ENCODE measurements around the gene SPAG5. TPM values are rescaled to one million over a fixed set of nuclear protein-coding genes. Genes with fewer than 3 reads are reported as not detected.

SPAG5 gene
- total RNA-seq, 1 donor, result 4.3 TPM

GRCh38 chr17:28575126-28575795 lies 23.6 kb downstream of the SPAG5 start:
- H3K27ac ChIP-seq (ENCODE audit: low read depth, low read length), result no peak overlapping the region
- peaks cover 11% of the 10 kb centered on the region for H3K79me2 ChIP-seq (ENCODE audit: insufficient read depth, low read length)
- peaks cover 30% of the 10 kb centered on the region for H3K36me3 ChIP-seq (ENCODE audit: insufficient read depth, low read length)
- H3K4me2 ChIP-seq (ENCODE audit: insufficient read depth, low read length), result no peak overlapping the region
- H4K20me1 ChIP-seq (ENCODE audit: insufficient read depth, low read length), result peaks cover 5% of the 10 kb centered on the region
- no peak overlapping the region for H3K4me3 ChIP-seq (ENCODE audit: insufficient read depth, low read length)
- no peak for TF ChIP-seq CTCF (IDR thresholded peaks at IDR 0.05; ENCODE audit: extremely low read depth, low read depth, low read length)
- no peak overlapping the region for H2AFZ ChIP-seq (ENCODE audit: low read length)
- no peak for DNase-seq (ENCODE audit: insufficient read length, low spot score, missing footprints)
- H3K9me3 ChIP-seq (ENCODE audit: low read depth, low read length), result no peaks in the 10 kb centered on the region
- no peaks in the 10 kb centered on the region for H3K27me3 ChIP-seq (ENCODE audit: insufficient read depth, low read length)
- peaks cover 26% of the 10 kb centered on the region for H3K4me1 ChIP-seq (ENCODE audit: insufficient read depth, low read length)

- Histone ChIP-seq H2AFZ (ENCODE audit: low read length) (no peak overlapping the region), H3K27ac (ENCODE audit: low read depth, low read length) (no peak overlapping the region), H3K36me3 (ENCODE audit: insufficient read depth, low read length) (peaks cover 26% of the 10 kb centered on the region), H3K9me3 (ENCODE audit: low read depth, low read length) (no peaks in the 10 kb centered on the region), H4K20me1 (ENCODE audit: insufficient read depth, low read length) (peaks cover 5% of the 10 kb centered on the region), H3K79me2 (ENCODE audit: insufficient read depth, low read length) (peaks cover 18% of the 10 kb centered on the region), H3K4me3 (ENCODE audit: insufficient read depth, low read length) (no peak overlapping the region), H3K4me2 (ENCODE audit: insufficient read depth, low read length) (no peak overlapping the region), H3K27me3 (ENCODE audit: insufficient read depth, low read length) (no peaks in the 10 kb centered on the region), H3K4me1 (ENCODE audit: insufficient read depth, low read length) (peaks cover 31% of the 10 kb centered on the region)
- no peak for DNase-seq (ENCODE audit: insufficient read length, low spot score, missing footprints)
- TF ChIP-seq CTCF (IDR thresholded peaks at IDR 0.05; ENCODE audit: extremely low read depth, low read depth, low read length), result peak; percentile 12
Observed at GRCh38 chr17:28574526-28574925, 24.3 kb downstream of the SPAG5 start.

GRCh38 chr17:28573966-28574480 lies 24.8 kb downstream of the SPAG5 start:
- Histone ChIP-seq H2AFZ (ENCODE audit: low read length) (no peak overlapping the region), H3K9me3 (ENCODE audit: low read depth, low read length) (no peaks in the 10 kb centered on the region), H3K4me3 (ENCODE audit: insufficient read depth, low read length) (no peak overlapping the region), H3K36me3 (ENCODE audit: insufficient read depth, low read length) (peaks cover 21% of the 10 kb centered on the region), H3K27me3 (ENCODE audit: insufficient read depth, low read length) (no peaks in the 10 kb centered on the region), H3K4me1 (ENCODE audit: insufficient read depth, low read length) (peaks cover 31% of the 10 kb centered on the region), H3K79me2 (ENCODE audit: insufficient read depth, low read length) (peaks cover 23% of the 10 kb centered on the region), H3K4me2 (ENCODE audit: insufficient read depth, low read length) (no peak overlapping the region), H3K27ac (ENCODE audit: low read depth, low read length) (no peak overlapping the region), H4K20me1 (ENCODE audit: insufficient read depth, low read length) (peaks cover 5% of the 10 kb centered on the region)
- TF ChIP-seq CTCF (IDR thresholded peaks at IDR 0.05; ENCODE audit: extremely low read depth, low read depth, low read length), result no peak
- DNase-seq (ENCODE audit: insufficient read length, low spot score, missing footprints), result no peak

- no peak for DNase-seq (ENCODE audit: insufficient read length, low spot score, missing footprints)
- TF ChIP-seq CTCF (IDR thresholded peaks at IDR 0.05; ENCODE audit: extremely low read depth, low read depth, low read length), result no peak
- Histone ChIP-seq H3K4me1 (ENCODE audit: insufficient read depth, low read length) (peaks cover 31% of the 10 kb centered on the region), H3K27me3 (ENCODE audit: insufficient read depth, low read length) (no peaks in the 10 kb centered on the region), H3K27ac (ENCODE audit: low read depth, low read length) (no peak overlapping the region), H3K79me2 (ENCODE audit: insufficient read depth, low read length) (peaks cover 24% of the 10 kb centered on the region), H4K20me1 (ENCODE audit: insufficient read depth, low read length) (peaks cover 5% of the 10 kb centered on the region), H2AFZ (ENCODE audit: low read length) (no peak overlapping the region), H3K4me2 (ENCODE audit: insufficient read depth, low read length) (no peak overlapping the region), H3K36me3 (ENCODE audit: insufficient read depth, low read length) (peaks cover 16% of the 10 kb centered on the region), H3K4me3 (ENCODE audit: insufficient read depth, low read length) (no peak overlapping the region), H3K9me3 (ENCODE audit: low read depth, low read length) (no peaks in the 10 kb centered on the region)
Observed at GRCh38 chr17:28573521-28573920, 25.3 kb downstream of the SPAG5 start.
